Endometrial microvascular endothelial cells (primary cell): ENCODE results near the gene SDK1. TPM values are rescaled to one million over a fixed set of nuclear protein-coding genes. Genes with fewer than 3 reads are reported as not detected.

ENCODE experiments used
- in situ Hi-C: cut with HindIII; loops from 2 replicates; pipeline ENCODE4 v1.10.0; 2017; ENCODE audit warnings: low sequenced_read_pairs, low pct_unique_long_range_greater_than_20kb; ENCODE audit errors: inconsistent ontology term
- total RNA-seq: library from RNA; depleted of rRNA; stranded (reverse); fragments of >200 nt; gene quantifications from one replicate; pipeline ENCODE4 v1.2.3, GENCODE V29; 2015; ENCODE audit errors: inconsistent ontology term

Gene SDK1
- total RNA-seq, 1 donor from 2014 or later = 1.6 TPM

DNA sequence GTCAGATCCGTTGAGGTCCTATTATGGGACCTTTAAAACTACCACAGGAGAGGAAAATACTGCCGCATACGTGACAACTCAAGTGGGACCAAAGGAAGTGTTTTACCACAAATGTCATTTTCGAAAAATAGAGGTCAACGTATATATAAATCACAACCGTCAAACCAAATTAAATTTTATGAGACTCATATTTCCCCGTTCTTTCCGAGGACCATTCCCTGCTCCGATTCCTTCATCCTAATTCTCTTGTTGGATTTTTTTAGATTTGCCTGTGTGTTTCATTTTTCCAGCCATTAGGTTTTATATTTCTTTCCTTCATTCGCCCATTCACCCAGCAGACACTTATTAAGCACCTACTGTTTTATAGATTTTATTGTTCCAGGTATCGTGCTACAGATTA is 797.1 kb downstream of the SDK1 start:
- in situ Hi-C loops = no loop called here

DNA sequence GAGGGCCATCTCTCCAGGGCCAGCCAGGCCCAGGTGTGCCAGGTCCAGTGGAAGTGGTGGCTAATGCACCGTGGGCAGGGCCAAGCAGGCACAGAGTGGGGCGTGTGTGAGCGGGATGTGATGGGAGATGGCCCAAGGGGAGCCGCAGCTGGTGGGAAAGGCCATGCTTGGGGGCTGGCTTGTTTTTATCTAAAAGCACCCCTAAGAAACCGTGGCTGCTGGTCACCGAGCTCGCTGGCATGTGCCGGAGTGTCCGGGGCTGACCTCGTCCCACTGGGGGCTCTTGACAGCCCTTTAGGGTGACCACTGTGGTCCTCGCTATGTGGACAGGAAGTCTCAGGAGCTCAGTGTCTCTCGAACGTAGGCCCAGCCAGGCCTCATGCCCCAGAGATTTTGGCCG is 798.6 kb downstream of the SDK1 start:
- in situ Hi-C loops = no loop called here

DNA sequence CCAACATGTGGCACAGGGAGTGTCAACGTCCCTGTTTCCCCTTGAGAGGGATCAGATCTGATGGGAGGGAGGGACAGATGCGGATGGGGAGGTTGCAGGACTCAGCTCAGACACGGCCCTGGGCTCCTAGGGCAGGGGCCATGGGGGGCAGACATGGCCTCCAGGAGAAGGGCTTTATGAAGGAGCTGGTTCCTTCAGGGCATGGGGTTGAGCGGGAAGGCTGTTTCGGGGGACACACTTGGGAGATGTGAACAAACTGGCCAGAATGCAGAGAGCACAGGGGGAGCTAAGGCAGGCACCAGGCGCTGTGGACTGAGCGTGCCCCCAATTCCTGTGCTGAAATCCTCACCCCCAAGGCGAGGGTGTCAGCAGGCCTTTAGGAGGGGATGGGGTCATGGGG is 799.1 kb downstream of the SDK1 start:
- in situ Hi-C loops = no loop called here

DNA sequence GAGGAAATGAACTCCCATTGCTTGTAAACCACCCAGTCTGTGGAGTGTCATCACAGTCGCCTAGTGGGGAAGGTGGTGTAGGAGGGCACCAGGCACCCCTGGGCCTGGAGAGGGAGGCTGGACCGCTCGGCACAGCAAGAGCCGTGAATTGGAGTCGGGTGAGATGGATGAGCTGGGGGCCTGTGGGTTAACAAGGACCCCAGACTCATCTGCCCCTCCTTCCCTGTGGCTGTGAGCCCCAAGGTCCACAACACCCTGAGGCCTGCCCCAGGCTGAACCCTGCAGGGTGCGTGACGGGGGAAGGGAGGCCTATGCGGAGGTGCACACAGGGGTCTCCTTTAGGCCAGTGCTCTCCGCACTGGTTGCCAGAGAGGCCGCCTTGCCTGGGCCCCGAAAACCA is 799.6 kb downstream of the SDK1 start:
- in situ Hi-C loops = no loop called here

DNA sequence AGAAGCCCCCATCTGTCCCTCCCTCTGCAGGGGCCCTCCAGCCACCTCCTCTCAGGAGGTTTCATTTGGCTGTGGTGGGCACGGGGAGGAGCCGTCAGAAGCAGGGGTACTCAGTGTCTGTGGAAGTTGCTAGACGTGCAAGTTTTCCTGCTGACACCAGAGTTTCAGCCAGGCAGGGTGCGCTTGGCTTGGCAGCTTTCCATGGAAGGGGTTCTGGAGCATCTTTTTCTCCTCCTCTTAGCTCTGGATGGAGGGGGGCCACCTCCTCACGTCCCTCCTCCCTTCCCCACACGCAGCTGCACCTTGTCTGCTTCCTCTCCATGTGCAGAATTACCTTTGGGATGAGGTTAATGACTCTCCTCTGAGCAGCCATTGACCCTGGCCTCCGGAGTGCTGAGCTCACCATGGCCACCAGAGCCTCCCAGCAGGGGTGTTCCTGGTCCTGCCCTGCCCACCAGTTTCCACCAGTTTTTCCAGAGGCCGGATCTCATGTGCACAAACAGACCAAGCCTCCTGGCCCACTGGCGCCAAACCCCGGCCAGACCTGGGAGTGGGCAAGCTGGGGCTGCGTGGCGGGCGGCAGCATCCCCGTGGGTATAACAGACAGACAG is 801.3 kb downstream of the SDK1 start:
- in situ Hi-C loops = no loop called here

DNA sequence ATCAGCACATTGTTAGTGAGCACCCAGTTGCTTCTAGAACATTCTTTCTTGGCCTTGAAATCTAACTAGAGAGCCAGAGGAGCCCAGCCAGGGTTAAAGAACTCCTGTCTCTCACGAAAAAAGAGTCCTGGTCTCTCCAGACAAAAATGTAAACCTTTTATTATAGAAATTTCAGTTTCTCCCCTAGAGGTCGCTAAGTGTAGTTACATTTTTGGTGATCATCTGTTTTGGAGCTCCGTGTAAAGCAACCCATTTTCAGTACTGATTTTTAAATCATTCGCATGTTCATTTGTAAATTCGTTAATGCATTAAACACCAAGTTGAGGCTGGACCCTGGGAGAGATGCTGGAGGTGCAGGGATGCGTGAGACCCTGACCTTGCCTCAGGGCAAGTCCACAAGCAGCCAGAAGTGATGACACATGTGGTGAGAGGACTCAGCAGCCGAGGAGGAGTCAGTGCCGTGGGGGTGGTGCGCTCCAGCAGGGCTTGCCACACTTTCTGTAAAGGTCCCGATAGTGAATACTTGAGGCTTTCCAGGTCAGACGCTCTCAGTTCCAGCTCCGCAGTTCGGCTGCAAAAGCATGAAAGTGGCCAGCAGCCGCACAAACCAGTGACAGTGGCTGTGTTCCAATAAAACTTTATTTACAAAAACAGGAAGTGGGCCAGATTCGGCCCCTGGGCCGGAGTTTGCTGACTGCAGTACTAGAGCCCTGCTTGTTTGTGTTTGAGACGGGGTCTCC is 802.5 kb downstream of the SDK1 start:
- in situ Hi-C loops = no loop called here

DNA sequence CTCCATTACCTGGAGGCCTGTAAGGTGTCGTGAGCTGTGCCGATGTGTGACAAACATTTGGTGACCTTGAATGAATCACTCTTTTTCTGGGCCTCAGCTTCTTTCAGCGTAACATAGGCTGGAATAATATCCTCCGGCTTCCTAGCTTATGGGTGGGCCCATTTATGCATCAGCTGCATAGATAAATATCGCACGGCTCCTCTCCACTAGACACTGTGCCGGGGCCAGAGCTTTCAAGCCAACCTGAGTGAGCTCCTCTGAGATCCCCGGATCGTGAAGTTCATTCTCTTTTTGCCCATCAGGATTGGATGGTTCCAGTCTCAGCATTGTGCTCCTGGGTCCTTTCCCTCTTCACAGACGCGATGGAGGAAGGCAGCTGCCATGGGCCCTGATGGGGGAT is 806.8 kb downstream of the SDK1 start:
- in situ Hi-C loops = no loop called here

DNA sequence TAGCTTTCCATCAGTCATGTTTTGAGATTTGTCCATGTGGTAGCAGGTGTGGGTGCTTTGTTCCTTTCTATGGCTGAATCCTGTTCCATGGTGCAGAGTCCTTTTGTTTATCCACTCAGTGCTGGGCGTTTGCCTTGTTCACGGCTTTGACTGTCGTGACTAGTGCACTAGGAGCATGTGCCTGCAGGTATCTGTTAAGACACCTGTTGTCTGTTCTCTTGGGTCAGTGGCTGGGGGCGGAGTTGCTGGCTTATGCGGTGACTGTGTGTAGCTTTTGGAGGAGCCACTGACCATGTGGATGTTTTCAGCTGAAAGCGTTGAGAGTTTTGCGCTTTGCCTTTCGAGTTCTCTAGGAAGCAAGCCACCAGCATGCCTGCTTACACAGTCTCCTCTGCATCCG is 807.9 kb downstream of the SDK1 start:
- in situ Hi-C loops = no loop called here

DNA sequence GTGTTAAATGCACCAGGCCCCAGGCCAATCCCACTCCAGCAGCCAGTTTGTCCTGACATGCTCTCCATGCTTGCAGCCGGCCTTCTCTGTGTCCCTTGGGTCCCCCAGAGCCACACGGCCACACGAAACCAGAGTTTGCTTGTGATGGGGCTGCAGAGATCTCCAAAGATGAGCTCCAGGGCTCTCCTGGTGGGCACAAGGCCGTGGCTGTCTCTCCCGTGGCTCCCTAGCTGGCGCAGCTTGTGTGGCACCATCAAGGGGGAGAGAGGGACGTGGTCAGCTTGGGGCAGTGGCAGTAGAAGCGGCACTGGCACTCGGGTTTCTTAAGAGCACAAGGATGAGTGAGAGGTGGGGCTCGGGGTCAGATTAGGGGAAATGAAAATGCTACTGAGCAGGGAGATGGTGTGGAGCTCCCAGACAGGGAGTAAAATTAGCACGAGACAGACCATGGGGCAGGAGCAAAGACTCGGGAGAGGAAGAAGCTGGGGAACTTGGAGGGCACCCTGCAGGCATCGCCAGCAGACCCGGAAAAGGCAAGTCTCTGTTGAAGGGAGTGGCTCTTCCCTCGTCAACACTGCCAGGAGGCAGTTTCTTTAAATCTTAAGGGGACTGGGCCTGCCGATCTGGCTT is 808.5 kb downstream of the SDK1 start:
- in situ Hi-C loops = no loop called here

DNA sequence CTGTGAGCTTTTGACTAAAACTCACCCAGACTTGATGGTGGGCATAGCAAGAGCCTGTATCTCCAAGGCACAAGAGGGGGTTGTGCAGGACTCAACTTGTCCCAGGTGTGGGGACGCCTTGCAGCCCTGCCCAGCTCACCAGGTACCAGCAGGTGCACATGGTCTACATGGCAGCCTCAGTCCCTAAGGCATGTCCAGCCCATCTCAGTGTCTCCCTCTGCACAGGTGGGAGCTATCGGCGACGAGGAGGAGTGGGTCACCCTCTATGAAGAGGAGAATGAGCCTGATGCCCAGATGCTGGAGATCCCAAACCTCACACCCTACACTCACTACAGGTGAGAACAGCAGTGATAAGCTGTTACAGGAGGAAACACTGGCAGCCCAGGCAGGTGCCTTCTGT is 809.4 kb downstream of the SDK1 start:
- in situ Hi-C loops = no loop called here

DNA sequence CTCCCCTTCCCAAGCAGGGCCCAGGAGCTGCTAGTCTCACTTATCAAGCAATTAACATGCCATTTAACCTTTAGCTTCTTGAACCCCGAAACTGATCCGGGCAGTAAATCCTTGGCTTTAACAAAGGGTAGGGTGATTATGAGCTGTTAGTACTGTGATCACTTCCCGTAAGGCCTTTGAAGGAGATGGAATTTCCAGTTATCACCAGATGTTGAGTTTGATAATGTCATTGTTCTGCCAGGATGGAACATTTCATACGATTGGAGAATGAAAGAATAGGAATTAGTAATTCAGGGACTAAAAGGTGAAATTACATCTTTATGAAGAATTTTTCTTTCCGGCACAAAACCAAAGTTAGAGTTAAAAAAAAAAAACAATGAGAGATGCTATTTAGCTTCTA is 810.1 kb downstream of the SDK1 start:
- in situ Hi-C loops = no loop called here

DNA sequence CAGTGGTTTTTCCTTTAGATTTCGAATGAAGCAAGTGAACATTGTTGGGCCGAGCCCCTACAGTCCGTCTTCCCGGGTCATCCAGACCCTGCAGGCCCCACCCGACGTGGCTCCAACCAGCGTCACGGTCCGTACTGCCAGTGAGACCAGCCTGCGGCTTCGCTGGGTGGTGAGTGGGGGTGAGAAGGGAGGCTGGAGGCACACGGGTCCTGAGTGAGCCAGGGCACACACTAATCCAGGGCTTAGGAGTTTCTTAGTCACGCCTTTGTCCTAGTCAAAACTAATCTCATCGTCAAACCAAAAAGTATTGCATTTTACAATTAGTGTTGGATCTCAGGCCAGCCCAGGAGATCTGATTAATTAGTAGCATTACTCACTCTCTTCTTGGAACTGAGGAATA is 812.2 kb downstream of the SDK1 start:
- in situ Hi-C loops = no loop called here

DNA sequence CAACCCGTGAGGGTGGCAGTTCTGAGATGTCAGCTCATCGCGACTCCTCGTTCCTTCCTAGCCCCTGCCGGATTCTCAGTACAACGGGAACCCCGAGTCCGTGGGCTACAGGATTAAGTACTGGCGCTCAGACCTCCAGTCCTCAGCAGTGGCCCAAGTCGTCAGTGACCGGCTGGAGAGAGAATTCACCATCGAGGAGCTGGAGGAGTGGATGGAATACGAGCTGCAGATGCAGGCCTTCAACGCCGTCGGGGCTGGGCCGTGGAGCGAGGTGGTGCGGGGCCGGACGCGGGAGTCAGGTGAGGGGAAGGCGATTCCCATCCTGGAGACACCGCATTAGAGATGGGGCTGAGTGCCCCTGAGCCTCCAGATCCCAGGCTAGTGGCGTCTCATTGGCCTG is 812.9 kb downstream of the SDK1 start:
- in situ Hi-C loops = no loop called here

DNA sequence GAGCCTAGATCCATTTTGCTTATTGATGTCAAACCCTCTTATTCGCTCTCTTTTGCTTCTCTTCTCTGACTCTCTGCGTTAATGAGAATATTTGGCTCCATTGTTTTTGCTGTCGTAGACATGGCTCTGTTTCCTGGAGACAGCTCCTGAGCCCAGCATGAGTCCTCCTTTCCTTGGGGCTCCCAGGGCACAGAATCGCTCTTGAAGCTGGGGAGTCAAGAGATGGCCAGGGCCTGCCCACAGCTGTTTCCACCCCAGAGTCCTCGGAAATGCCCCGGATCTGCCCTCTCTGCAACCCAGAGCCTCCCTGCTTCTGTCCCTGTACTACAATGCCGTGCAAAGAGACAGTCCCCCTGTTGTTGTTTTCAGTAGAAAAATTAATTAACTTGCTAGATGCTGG is 814.4 kb downstream of the SDK1 start:
- in situ Hi-C loops = no loop called here

DNA sequence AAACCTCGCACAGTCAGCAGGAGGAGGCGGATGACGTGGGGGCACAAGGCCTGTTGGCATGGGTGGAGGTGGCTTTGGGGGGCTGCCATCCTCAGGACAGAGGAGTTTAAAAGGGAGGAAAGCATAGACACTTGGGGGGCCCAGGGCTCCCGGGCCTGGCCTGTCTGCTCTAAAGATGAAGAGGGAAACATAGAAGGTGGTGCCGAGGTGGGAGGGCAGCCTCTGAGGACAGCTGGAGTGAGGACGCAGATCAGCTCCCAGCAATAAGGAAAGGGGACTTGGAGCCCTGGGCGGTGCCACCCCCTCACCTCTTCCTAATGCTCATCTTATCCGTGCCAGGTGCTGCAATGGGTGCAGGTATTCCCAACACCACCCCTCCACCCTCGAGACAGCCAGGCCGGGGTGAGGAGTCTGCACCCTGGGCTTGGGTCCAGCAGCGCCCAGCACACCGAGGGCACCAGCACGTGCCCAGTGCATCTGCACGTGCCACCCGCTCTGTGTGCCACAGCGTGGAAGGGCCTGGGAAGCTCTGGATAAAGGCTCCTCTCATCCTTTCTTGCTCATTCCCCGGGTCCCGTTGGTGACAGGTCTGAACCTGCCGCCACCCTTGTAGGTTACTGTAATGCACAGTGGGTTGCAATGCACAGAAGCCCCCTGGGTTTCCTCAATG is 815.0 kb downstream of the SDK1 start:
- in situ Hi-C loops = no loop called here

DNA sequence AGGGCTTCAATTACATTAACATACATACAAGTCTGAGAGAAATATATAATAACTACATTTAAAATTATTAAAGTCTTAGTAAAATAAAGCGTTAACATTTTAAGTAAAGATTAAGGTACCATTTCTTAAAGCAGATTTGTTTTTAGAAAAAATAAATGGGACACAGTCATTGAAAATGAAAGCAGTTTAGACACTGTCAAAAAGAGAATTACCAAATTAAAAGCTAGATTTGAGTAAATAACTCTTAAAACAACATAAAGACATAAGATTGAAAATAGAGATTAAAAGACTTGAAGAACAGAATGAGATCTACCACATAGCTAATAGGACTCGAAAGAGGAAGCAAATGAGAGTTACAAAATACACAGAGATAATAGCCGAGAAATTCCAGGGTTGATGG is 818.8 kb downstream of the SDK1 start:
- in situ Hi-C loops = no loop called here

DNA sequence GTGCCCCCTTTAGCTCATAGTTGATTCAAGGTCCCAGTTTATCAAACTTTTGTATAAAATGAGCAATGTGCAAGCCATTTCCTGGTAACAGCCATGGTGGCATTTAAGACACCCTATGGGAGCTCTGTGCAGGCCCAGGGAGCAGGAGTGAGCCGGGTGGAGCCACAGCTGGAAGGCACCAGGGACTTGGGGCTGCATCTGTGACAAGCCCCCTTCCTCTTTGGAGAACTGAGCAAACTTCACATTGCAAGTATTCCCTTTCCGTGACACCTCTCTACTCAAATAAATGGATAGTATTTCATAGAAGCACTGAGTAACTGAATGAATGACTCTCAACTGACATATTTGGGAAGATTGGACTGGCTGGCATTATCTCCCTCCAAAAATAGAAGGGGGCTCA is 822.3 kb downstream of the SDK1 start:
- in situ Hi-C loops = no loop called here

DNA sequence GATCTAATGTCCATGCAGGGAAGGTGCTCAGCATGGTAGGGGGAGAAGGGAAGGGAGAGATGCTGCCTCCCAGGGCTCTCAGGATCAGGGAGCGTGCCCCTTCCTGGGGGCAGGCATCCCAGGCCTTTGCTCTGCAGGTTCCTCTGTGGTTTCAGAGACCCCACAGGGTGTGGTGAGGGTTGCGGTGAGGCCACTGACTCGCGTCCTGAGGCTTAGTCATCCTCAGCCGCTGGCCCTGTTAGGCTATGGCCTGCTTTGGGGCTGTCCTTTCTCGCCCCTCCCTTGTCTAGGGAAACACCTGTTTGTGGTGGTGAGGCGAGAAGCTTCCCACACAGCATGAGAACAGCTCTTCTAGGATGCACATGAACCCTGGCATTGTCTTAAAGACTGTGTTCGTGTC is 822.8 kb downstream of the SDK1 start:
- in situ Hi-C loops = no loop called here

DNA sequence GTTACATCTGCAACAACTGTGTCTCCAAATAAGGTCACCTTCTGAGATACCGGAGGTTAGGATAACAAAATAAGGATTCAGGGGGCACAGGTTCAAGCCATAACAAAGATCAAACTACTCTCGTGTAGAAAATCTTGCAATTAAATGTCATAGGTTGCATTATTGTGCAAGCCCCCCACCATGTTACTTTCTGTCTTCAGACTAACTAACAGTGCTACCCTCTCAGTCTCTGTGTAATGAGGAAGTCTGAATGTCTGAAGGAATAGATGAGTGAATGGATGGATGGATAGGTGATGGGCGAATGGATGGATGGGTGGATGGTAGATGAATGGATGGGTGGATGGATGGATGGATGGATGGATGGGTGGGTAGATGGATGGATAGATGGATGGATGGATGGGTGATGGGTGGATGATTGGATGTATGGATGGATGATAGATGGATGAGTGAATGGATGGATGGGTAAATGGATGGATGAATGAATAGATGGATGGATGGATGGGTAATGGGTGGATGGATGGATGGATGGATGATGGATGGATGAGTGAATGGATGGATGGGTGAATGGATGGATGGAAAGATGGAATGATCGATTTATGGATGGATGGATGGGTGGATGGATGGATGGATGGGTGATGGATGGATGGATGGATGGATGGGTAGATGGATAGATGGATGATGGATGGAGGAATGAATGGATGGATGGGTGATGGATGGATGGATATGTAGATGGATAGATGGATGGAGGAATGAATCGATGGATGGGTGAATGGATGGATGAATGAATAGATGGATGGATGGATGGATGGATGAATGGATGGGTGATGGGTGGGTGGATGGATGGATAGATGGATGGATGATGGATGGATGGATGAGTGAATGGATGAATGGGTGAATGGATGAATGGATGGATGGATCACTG is 823.8 kb downstream of the SDK1 start:
- in situ Hi-C loops = no loop called here
